ENCODE measurements around the gene FAM171A1. TPM values are rescaled to one million over a fixed set of nuclear protein-coding genes. Genes with fewer than 3 reads are reported as not detected.

FAM171A1 gene
- polyA plus RNA-seq, 1 of the 3 experiments (the other 2 are of a cell fraction) = 26.3 TPM

- no peaks in the 10 kb centered on the region; a peak in 1 of 4 replicates for H3K4me1 ChIP-seq (ENCODE audit: control insufficient read depth in 1 of 2, insufficient read depth in 2 of 2, low read depth in 1 of 2, low read length in 1 of 2)
- H3F3A ChIP-seq (replicated peaks; ENCODE audit: insufficient read depth) = no peaks in the 10 kb centered on the region
- H3K9me2 ChIP-seq = no peaks in the 10 kb centered on the region
- TF ChIP-seq FOXM1 (IDR thresholded peaks at IDR 0.05; ENCODE audit: low read depth) (no peak), RAD21 (IDR thresholded peaks at IDR 0.05; ENCODE audit: low read length) (no peak), IRF3 (IDR thresholded peaks at IDR 0.05; ENCODE audit: low read depth, low read length) (no peak), RXRA (IDR thresholded peaks at IDR 0.05; ENCODE audit: borderline replicate concordance, low read depth) (no peak), YY1 (IDR thresholded peaks at IDR 0.05; ENCODE audit: low read depth) (no peak), RFX5 (IDR thresholded peaks at IDR 0.05; ENCODE audit: low read length) (no peak)
- TF ChIP-seq, protein P1, sequence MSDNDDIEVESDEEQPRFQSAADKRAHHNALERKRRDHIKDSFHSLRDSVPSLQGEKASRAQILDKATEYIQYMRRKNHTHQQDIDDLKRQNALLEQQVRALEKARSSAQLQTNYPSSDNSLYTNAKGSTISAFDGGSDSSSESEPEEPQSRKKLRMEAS (IDR thresholded peaks at IDR 0.05; ENCODE audit: low read depth) = no peak
- TF ChIP-seq, protein P2, sequence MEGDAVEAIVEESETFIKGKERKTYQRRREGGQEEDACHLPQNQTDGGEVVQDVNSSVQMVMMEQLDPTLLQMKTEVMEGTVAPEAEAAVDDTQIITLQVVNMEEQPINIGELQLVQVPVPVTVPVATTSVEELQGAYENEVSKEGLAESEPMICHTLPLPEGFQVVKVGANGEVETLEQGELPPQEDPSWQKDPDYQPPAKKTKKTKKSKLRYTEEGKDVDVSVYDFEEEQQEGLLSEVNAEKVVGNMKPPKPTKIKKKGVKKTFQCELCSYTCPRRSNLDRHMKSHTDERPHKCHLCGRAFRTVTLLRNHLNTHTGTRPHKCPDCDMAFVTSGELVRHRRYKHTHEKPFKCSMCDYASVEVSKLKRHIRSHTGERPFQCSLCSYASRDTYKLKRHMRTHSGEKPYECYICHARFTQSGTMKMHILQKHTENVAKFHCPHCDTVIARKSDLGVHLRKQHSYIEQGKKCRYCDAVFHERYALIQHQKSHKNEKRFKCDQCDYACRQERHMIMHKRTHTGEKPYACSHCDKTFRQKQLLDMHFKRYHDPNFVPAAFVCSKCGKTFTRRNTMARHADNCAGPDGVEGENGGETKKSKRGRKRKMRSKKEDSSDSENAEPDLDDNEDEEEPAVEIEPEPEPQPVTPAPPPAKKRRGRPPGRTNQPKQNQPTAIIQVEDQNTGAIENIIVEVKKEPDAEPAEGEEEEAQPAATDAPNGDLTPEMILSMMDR (IDR thresholded peaks at IDR 0.05) = no peak
- no peak for DNase-seq
- H3K9me3 ChIP-seq = no peaks in the 10 kb centered on the region
- H2AFZ ChIP-seq (ENCODE audit: low read depth) = no peak overlapping the region
- no peak overlapping the region for H3K27ac ChIP-seq (ENCODE audit: low read depth in 2 of 2, low read length in 1 of 2)
- CTCF ChIA-PET = no interaction called here
- H3K9ac ChIP-seq = no peak overlapping the region
- 80% methylated on average over 6 of the region's 8 CpGs for WGBS (ENCODE audit: low lambda C conversion rate)
- POLR2A ChIA-PET = no interaction called here
- no peak overlapping the region for H3K4me2 ChIP-seq
- no peaks in the 10 kb centered on the region for H3K27me3 ChIP-seq (ENCODE audit: insufficient read depth)
- no peaks in the 10 kb centered on the region for H3K36me3 ChIP-seq (replicated peaks in 1 of 2; ENCODE audit: control insufficient read depth in 1 of 2, insufficient read depth in 2 of 2, low read length in 1 of 2)
- H3K79me2 ChIP-seq (ENCODE audit: insufficient read depth) = no peaks in the 10 kb centered on the region
- no peaks in the 10 kb centered on the region for H4K20me1 ChIP-seq (ENCODE audit: insufficient read depth)
- no peak overlapping the region for H3K4me3 ChIP-seq (ENCODE audit: low read depth in 2 of 2, low read length in 1 of 2)
Measured at GRCh38 chr10:15228426-15228825, 142.7 kb downstream of the FAM171A1 start.

GRCh38 chr10:15227611-15228372, 143.3 kb downstream of the FAM171A1 start:
- Histone ChIP-seq H4K20me1 (ENCODE audit: insufficient read depth) (no peaks in the 10 kb centered on the region), H3F3A (replicated peaks; ENCODE audit: insufficient read depth) (no peaks in the 10 kb centered on the region), H3K4me1 (ENCODE audit: control insufficient read depth in 1 of 2, insufficient read depth in 2 of 2, low read depth in 1 of 2, low read length in 1 of 2) (no peaks in the 10 kb centered on the region; a peak in 1 of 4 replicates), H3K79me2 (ENCODE audit: insufficient read depth) (no peaks in the 10 kb centered on the region), H3K4me3 (ENCODE audit: low read depth in 2 of 2, low read length in 1 of 2) (no peak overlapping the region), H3K4me2 (no peak overlapping the region), H3K9me3 (no peaks in the 10 kb centered on the region), H3K36me3 (replicated peaks in 1 of 2; ENCODE audit: control insufficient read depth in 1 of 2, insufficient read depth in 2 of 2, low read length in 1 of 2) (no peaks in the 10 kb centered on the region), H3K9ac (no peak overlapping the region), H3K27me3 (ENCODE audit: insufficient read depth) (no peaks in the 10 kb centered on the region), H2AFZ (ENCODE audit: low read depth) (no peak overlapping the region), H3K27ac (ENCODE audit: low read depth in 2 of 2, low read length in 1 of 2) (no peak overlapping the region), H3K9me2 (no peaks in the 10 kb centered on the region)
- ChIA-PET POLR2A (no interaction called here), CTCF (no interaction called here)
- DNase-seq = no peak
- TF ChIP-seq TAF1 (IDR thresholded peaks at IDR 0.05; ENCODE audit: borderline replicate concordance, low read depth, low read length) (no peak), MXI1 (IDR thresholded peaks at IDR 0.05; ENCODE audit: low read depth, low read length) (no peak), REST (IDR thresholded peaks at IDR 0.05; ENCODE audit: low read depth, low read length) (no peak), GATA2 (CRISPR knock-in tag; IDR thresholded peaks at IDR 0.05) (no peak), USF2 (IDR thresholded peaks at IDR 0.05; ENCODE audit: borderline replicate concordance, low read depth, low read length) (no peak)
- WGBS (ENCODE audit: low lambda C conversion rate) = 84% methylated on average over 5 of the region's 5 CpGs
